GM18951 (cell line): ENCODE measurements around the gene GTPBP4.
"Not testable (repeated sequence)": the region's sequence is repeated elsewhere in the genome, so short reads cannot be mapped to it uniquely, and the experiment has no call there.

ENCODE experiments used
- POLR2A ChIP-seq: IDR thresholded peaks from 4 replicates; pipeline ENCODE4 v1.6.1; 2011; ENCODE audit warnings: mild to moderate bottlenecking; ENCODE audit not compliant: insufficient read length, insufficient read depth; ENCODE audit errors: extremely low read depth
- in situ Hi-C: fragments of 300-500 bp; cut with MboI; formaldehyde crosslinking; loops from one replicate; pipeline ENCODE4 v1.12.0; 2022; ENCODE audit warnings: low sequenced_read_pairs, mixed read lengths, inconsistent platforms; ENCODE audit not compliant: unreplicated experiment

Gene GTPBP4

GRCh38 chr10:1056326-1057105 lies 68.3 kb downstream of the GTPBP4 start, which contains the start of gene WDR37:
WDR37 (plus strand) TSS chr10:1056385; CDS start chr10:1072156, 15,771 bp downstream.
- in situ Hi-C loops: no loop called here
- TF ChIP-seq POLR2A: peak; percentile 77

- TF ChIP-seq POLR2A: no peak
- in situ Hi-C loops: no loop called here
These were observed 68.9 kb downstream of the GTPBP4 start for GRCh38 chr10:1057106-1057657.

GRCh38 chr10:1058017-1058416 lies 69.8 kb downstream of the GTPBP4 start:
- in situ Hi-C loops: no loop called here
- TF ChIP-seq POLR2A: no peak

- in situ Hi-C loops: no loop called here
- TF ChIP-seq POLR2A: no peak
These were observed 71.7 kb downstream of the GTPBP4 start for GRCh38 chr10:1059902-1060301.

GRCh38 chr10:1061930-1062774 lies 73.9 kb downstream of the GTPBP4 start:
- in situ Hi-C loops: no loop called here
- no peak for TF ChIP-seq POLR2A

- in situ Hi-C loops: no loop called here
- TF ChIP-seq POLR2A: no peak
These were observed 75.1 kb downstream of the GTPBP4 start for GRCh38 chr10:1063232-1063865.

GRCh38 chr10:1064964-1065247 lies 76.7 kb downstream of the GTPBP4 start:
- in situ Hi-C loops: no loop called here
- no peak for TF ChIP-seq POLR2A

- in situ Hi-C loops: not testable (repeated sequence)
These were observed 78.5 kb downstream of the GTPBP4 start for GRCh38 chr10:1066734-1067133.

- in situ Hi-C loops: no loop called here
These were observed 80.4 kb downstream of the GTPBP4 start for GRCh38 chr10:1068380-1069361.

More at GRCh38 chr10:1068380-1069361, 80.4 kb downstream of the GTPBP4 start:
- TF ChIP-seq POLR2A: no peak
